ENCODE results near the gene AKR1E2. TPM values are rescaled to one million over a fixed set of nuclear protein-coding genes. Genes with fewer than 3 reads are reported as not detected.
A peak's percentile ranks its signal among the peaks of the same experiment; 100 is the strongest.

The AKR1E2 gene
- total RNA-seq, 2 experiments from 2014 or later: 7.1 to 7.3 TPM

DNA sequence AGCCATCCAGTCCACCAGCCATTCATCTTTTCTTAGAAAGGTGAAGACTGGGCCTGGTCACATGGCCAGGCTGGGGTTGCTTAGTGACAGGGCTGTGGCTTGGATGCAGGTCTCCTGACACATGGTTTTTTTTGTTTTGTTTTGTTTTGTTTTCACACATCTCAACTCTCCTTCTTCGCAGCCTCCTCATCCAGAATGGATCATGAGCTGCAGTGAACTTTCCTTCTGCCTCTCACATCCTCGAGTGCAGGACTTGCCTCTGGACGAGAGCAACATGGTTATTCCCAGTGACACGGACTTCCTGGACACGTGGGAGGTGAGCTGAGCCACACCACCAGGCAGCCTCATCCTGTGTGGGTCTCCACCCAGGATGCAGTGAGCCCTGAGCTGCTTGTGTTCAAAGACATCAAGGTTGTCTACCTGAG lies 9.5 kb downstream of the AKR1E2 start:
- H3K4me3 Mint-ChIP-seq: no peak overlapping the region
- peak overlapping the region; percentile 63 for H3K27ac Mint-ChIP-seq
- H3K27me3 Mint-ChIP-seq (ENCODE audit: low read depth): no peaks in the 10 kb centered on the region
- peaks cover 16% of the 10 kb centered on the region for H3K36me3 Mint-ChIP-seq (ENCODE audit: low read depth)
- H3K4me1 Mint-ChIP-seq (ENCODE audit: low read depth): peaks cover 41% of the 10 kb centered on the region
- peaks cover 2% of the 10 kb centered on the region for H3K9me3 Mint-ChIP-seq
- CTCF ChIA-PET: interaction anchor here (0.6 to 5.8 kb wide), 6 partner anchors 14 to 449 kb away, joined by 3 to 46 read pairs (median 4); no protein-coding TSS in a partner anchor
- intact Hi-C loops (cut with micrococcal nuclease): no loop called here
- peak; percentile 48 for DNase-seq

DNA sequence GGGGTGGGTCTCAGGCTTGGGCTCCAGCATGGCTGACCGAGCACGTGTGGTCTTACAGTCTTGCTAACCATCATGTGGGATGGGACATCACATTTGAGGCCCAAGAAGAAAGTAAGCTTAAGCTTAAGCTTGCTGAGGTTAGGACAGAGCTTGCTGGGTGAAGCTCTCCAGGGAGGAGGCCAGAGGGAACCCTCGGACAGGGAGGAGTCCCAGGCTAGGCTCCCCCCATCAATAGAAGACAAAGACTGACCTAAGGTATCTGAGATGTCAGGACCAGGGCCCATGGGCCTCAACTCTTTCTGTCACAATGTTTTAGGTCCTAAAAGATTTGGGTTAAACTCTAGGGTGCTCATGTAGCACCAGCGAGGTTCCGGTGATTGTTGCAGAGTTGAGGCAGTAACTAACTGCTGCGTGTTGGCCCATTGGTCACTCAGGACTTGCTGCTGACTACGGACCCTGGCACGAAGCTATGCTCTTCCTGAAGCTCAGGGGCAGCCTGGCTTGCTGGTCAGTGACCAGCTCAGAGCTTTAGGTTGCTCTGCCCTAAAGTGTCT lies 10.5 kb downstream of the AKR1E2 start:
- no peak for DNase-seq
- CTCF ChIA-PET: interaction anchor here (1.1 to 5.8 kb wide), 6 partner anchors 13 to 448 kb away, joined by 3 to 46 read pairs (median 6); no protein-coding TSS in a partner anchor
- Mint-ChIP-seq H3K27ac (no peak overlapping the region), H3K27me3 (ENCODE audit: low read depth) (no peaks in the 10 kb centered on the region), H3K4me1 (ENCODE audit: low read depth) (peaks cover 31% of the 10 kb centered on the region), H3K4me3 (no peak overlapping the region), H3K36me3 (ENCODE audit: low read depth) (peaks cover 11% of the 10 kb centered on the region), H3K9me3 (peaks cover 2% of the 10 kb centered on the region)
- intact Hi-C loops (cut with micrococcal nuclease): no loop called here

DNA sequence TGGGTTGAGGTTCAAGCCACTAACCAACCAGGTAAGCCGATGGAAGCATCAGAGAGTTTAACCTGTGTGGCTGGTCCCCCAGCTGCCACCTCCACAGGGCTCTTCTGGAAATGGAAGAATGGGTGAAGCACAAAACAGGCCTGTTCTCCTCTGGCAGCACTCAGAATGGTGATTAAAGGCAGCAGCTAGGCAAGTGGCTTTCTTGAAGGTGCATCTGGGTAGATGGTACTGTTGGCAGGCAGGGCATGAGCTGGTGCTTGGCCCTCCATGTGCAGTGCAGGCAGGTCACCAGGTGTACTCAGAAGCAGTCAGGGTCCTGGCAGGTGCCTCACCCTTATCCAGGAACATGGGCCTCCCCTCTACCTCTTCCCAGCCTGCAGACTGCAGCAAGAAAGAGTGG lies 11.5 kb downstream of the AKR1E2 start:
- no peaks in the 10 kb centered on the region for H3K27me3 Mint-ChIP-seq (ENCODE audit: low read depth)
- no peak for DNase-seq
- peaks cover 27% of the 10 kb centered on the region for H3K4me1 Mint-ChIP-seq (ENCODE audit: low read depth)
- no peak overlapping the region for H3K4me3 Mint-ChIP-seq
- H3K9me3 Mint-ChIP-seq: no peaks in the 10 kb centered on the region
- CTCF ChIA-PET: interaction anchor here (1.5 to 5.8 kb wide), 3 partner anchors 12 to 22 kb away, joined by 7 to 46 read pairs (median 14); no protein-coding TSS in a partner anchor
- no peak overlapping the region for H3K27ac Mint-ChIP-seq
- peaks cover 7% of the 10 kb centered on the region for H3K36me3 Mint-ChIP-seq (ENCODE audit: low read depth)
- intact Hi-C loops (cut with micrococcal nuclease): no loop called here

DNA sequence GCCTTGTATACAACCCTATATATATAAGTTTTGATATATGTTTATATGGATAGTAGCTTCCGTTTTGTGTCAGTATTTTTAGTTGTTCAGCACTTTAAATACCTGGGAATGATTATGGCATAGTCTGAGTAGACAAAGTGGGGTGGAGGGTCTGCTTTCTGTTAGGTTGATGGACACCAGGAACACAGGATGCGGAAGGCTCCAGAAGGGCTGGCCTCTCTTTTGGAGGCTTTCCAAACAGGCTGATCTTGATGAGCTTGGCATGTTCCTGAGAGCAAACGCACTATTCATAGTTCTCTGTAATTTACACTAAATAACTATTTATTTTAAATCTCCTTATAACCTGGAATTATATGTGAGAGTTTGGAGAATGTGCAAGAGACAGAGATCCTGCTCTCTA lies 12.7 kb downstream of the AKR1E2 start:
- CTCF ChIA-PET: interaction anchor here (0.9 to 5.8 kb wide), 3 partner anchors 10 to 602 kb away, joined by 3 to 46 read pairs (median 4); no protein-coding TSS in a partner anchor
- no peak overlapping the region for H3K27ac Mint-ChIP-seq
- no peak overlapping the region for H3K4me3 Mint-ChIP-seq
- H3K27me3 Mint-ChIP-seq (ENCODE audit: low read depth): no peaks in the 10 kb centered on the region
- H3K4me1 Mint-ChIP-seq (ENCODE audit: low read depth): peaks cover 27% of the 10 kb centered on the region
- DNase-seq: no peak
- intact Hi-C loops (cut with micrococcal nuclease): no loop called here
- H3K9me3 Mint-ChIP-seq: no peaks in the 10 kb centered on the region
- peaks cover 5% of the 10 kb centered on the region for H3K36me3 Mint-ChIP-seq (ENCODE audit: low read depth)

DNA sequence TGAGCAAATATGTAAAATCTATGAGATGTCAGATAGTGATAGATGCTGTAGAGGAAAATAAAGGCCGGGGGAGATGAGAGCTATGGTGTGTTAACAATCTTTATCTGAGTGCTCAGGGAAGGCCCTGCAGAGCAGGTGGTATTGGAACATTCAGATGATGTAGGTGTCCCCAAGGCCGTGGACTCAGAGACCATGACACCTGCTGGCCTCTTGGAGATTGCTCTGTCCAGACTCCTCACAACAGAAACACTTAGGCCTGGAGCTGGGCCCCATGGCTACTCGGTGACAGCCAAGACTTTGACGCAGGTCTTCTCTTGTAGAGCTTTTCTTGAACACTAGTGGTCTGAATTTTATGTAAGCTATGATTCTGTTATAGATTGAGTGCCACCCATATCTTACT lies 13.3 kb downstream of the AKR1E2 start:
- peaks cover 27% of the 10 kb centered on the region for H3K4me1 Mint-ChIP-seq (ENCODE audit: low read depth)
- CTCF ChIA-PET: interaction anchor here (2.1 to 5.8 kb wide), 2 partner anchors 10 to 24 kb away, joined by 13 to 46 read pairs; no protein-coding TSS in a partner anchor
- intact Hi-C loops (cut with micrococcal nuclease): no loop called here
- H3K27me3 Mint-ChIP-seq (ENCODE audit: low read depth): no peaks in the 10 kb centered on the region
- DNase-seq: no peak
- H3K4me3 Mint-ChIP-seq: no peak overlapping the region
- no peaks in the 10 kb centered on the region for H3K9me3 Mint-ChIP-seq
- H3K36me3 Mint-ChIP-seq (ENCODE audit: low read depth): peaks cover 10% of the 10 kb centered on the region
- no peak overlapping the region for H3K27ac Mint-ChIP-seq

DNA sequence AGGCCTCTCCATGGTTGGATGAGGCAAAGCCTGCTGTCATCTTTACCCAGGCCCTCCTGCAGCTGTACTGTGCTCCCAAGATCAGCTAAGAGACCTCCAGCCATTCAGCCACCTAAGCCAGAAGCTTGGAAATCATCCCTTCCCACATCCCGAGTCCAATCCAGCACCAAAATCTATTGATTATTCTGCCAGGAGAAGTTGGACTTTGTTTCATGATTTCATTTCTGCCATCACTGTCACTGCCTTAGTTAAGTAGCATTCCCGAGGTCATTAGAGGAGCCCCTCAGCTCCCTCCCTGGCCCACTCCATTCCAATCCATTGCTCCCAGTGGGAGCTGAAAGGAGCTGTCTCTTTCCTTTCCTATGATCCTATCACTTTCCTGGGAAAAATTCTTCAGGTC lies 14.1 kb downstream of the AKR1E2 start:
- intact Hi-C loops (cut with micrococcal nuclease): no loop called here
- no peaks in the 10 kb centered on the region for H3K9me3 Mint-ChIP-seq
- H3K4me1 Mint-ChIP-seq (ENCODE audit: low read depth): peaks cover 20% of the 10 kb centered on the region
- H3K27me3 Mint-ChIP-seq (ENCODE audit: low read depth): no peaks in the 10 kb centered on the region
- peaks cover 10% of the 10 kb centered on the region for H3K36me3 Mint-ChIP-seq (ENCODE audit: low read depth)
- H3K27ac Mint-ChIP-seq: no peak overlapping the region
- no peak for DNase-seq
- no peak overlapping the region for H3K4me3 Mint-ChIP-seq
- CTCF ChIA-PET: interaction anchor here (0.6 to 5.8 kb wide), 3 partner anchors 9 to 584 kb away, joined by 3 to 46 read pairs (median 13); no protein-coding TSS in a partner anchor

DNA sequence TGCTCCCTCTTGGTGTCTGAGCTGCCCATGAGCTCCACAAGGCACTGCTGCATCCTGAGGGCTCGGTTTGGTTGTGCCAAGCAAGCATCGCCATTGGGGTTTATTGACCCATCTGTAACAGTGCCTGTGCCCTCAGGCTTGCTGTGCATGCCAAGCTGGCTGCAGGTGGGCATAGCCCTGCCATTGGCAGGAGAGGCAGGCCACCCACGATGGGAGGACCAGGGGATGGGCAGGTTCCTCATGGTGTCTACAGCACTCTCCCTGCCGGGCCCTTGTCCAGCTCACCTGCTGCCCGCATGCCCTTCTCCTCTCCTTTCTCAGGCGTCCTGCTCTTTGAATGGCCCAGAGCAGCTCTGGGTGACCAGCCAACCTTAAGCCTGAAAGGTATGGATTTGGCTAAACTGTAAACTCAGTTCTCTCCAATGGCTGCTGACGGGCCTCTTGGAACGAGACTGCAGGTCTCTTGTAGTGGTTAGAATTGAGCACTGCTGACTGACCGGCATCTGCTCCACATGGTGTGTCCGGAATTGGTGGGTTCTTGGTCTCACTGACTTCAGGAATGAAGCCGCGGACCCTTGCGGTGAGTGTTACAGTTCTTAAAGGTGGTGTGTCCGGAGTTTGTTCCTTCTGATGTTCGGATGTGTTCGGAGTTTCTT lies 17.6 kb downstream of the AKR1E2 start:
- Mint-ChIP-seq H3K4me3 (no peak overlapping the region), H3K4me1 (ENCODE audit: low read depth) (no peaks in the 10 kb centered on the region), H3K9me3 (no peaks in the 10 kb centered on the region), H3K36me3 (ENCODE audit: low read depth) (peaks cover 4% of the 10 kb centered on the region), H3K27me3 (ENCODE audit: low read depth) (no peaks in the 10 kb centered on the region), H3K27ac (no peak overlapping the region)
- intact Hi-C loops (cut with micrococcal nuclease): no loop called here
- CTCF ChIA-PET: interaction anchor here (1.3 kb wide), 1 partner anchor 9 kb away, joined by 4 read pairs; no protein-coding TSS in a partner anchor
- no peak for DNase-seq

DNA sequence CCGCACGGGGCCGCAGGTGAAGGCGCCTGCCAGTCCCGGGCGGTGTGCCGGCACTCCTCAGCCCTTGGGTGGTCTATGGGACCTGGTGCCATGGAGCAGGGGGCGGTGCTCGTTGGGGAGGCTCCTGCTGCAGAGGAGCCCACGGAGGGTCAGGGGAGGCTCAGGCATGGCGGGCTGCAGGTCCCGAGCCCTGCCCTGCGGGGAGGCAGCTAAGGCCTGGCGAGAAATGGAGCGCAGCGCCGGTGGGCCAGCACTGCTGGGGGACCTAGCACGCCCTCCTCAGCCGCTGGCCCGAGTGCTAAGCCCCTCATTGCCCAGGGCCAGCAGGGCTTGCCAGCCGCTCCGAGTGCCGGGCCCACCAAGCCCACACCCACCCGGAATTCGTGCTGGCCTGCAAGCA lies 18.9 kb downstream of the AKR1E2 start:
- no peak overlapping the region for H3K27ac Mint-ChIP-seq
- H3K4me3 Mint-ChIP-seq: no peak overlapping the region
- H3K27me3 Mint-ChIP-seq (ENCODE audit: low read depth): no peaks in the 10 kb centered on the region
- DNase-seq: no peak
- H3K9me3 Mint-ChIP-seq: no peaks in the 10 kb centered on the region
- peaks cover 4% of the 10 kb centered on the region for H3K36me3 Mint-ChIP-seq (ENCODE audit: low read depth)
- CTCF ChIA-PET: no interaction called here
- intact Hi-C loops (cut with micrococcal nuclease): loop anchor here (5.0 kb wide), 1 partner anchor 602 kb away; no protein-coding TSS in a partner anchor
- peaks cover 6% of the 10 kb centered on the region for H3K4me1 Mint-ChIP-seq (ENCODE audit: low read depth)

DNA sequence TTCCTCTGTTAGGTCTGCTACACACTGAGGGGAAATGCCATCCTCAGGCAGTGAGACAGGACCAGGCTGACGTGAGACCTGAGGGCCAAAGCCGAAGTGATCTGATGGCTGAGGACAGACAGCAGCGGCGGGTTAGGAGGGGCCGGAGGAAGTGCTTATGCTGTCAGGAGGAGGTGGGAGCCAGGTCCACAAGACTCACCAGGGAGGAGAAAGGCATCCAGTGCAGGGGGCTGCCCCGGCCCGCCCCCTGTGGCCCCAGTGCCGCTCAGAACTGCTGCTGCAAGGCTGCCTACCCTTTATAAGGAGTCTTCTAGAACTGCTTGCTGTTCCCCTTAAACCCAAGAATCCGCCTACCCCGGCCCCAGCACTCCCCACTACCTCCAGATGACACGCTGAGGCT lies 19.8 kb downstream of the AKR1E2 start:
- intact Hi-C loops (cut with micrococcal nuclease): loop anchor here (5.0 kb wide), 1 partner anchor 602 kb away; no protein-coding TSS in a partner anchor
- no peak overlapping the region for H3K27ac Mint-ChIP-seq
- peaks cover 4% of the 10 kb centered on the region for H3K36me3 Mint-ChIP-seq (ENCODE audit: low read depth)
- H3K4me1 Mint-ChIP-seq (ENCODE audit: low read depth): peaks cover 6% of the 10 kb centered on the region
- DNase-seq: no peak
- H3K4me3 Mint-ChIP-seq: no peak overlapping the region
- CTCF ChIA-PET: no interaction called here
- no peaks in the 10 kb centered on the region for H3K27me3 Mint-ChIP-seq (ENCODE audit: low read depth)
- no peaks in the 10 kb centered on the region for H3K9me3 Mint-ChIP-seq

DNA sequence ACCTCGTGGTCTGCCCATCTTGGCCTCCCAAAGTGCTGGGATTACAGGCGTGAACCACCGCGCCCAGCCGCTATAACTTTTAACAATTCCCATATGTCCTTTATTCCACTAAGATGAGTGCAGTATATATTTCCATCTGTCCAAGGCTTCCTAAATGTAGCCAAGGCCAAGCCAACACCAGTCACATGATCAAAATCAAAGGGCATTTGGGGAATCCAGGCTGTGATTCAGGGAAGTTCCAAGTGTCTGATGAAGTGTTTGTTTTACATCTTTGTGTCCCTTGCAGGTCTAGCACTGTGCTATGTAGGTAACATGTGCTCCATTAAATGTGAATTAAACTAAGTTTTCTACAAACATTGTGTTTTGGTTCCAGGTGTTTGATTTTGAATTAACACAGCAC lies 20.8 kb downstream of the AKR1E2 start:
- H3K27me3 Mint-ChIP-seq (ENCODE audit: low read depth): no peaks in the 10 kb centered on the region
- H3K36me3 Mint-ChIP-seq (ENCODE audit: low read depth): peaks cover 4% of the 10 kb centered on the region
- intact Hi-C loops (cut with micrococcal nuclease): loop anchor here (5.0 kb wide), 1 partner anchor 601 kb away; no protein-coding TSS in a partner anchor
- no peak overlapping the region for H3K4me3 Mint-ChIP-seq
- CTCF ChIA-PET: interaction anchor here (5.1 kb wide), 1 partner anchor 9 kb away, joined by 46 read pairs; no protein-coding TSS in a partner anchor
- no peaks in the 10 kb centered on the region for H3K9me3 Mint-ChIP-seq
- no peak for DNase-seq
- no peak overlapping the region for H3K27ac Mint-ChIP-seq
- peaks cover 6% of the 10 kb centered on the region for H3K4me1 Mint-ChIP-seq (ENCODE audit: low read depth)

DNA sequence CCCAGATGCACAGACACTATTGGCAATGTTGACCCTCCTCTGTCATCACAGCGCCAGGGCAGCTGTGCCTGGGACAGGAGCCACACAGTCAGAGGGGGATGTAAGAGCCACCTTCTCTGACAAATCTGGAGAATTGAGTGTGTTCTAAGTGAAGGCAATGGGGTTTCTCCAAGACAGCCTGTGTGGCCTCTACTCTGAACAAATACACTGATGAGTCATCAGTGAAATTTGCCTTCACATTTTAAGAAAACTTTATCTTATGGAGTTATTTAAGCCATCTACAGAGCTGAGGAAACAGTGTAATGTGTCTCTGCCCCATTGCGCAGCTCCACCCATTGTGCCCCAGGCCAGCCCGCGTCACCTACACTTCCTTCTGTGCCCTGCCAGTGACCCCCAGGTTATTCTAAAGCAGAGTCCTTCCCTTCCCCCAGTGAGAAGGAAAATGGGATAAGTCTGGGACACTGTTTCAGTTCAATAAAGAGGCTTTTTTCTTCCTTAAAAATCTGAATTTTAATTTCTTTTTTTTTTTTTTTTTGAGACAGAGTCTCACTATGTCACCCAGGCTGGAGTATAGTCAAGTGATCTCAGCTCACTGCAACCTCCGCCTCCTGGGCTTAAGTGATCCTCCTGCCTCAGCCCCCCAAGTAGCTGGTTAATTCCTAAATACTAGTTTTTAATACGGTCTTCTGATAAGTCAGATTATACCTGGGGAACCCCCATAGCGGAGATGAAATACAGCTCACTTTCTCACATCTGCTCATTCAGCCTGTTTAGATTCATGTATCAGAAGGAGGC lies 21.8 kb downstream of the AKR1E2 start:
- DNase-seq: no peak
- no peak overlapping the region for H3K4me3 Mint-ChIP-seq
- peaks cover 6% of the 10 kb centered on the region for H3K4me1 Mint-ChIP-seq (ENCODE audit: low read depth)
- no peaks in the 10 kb centered on the region for H3K9me3 Mint-ChIP-seq
- no peak overlapping the region for H3K27ac Mint-ChIP-seq
- intact Hi-C loops (cut with micrococcal nuclease): loop anchor here (5.0 kb wide), 1 partner anchor 600 kb away; no protein-coding TSS in a partner anchor
- CTCF ChIA-PET: interaction anchor here (0.6 to 5.2 kb wide), 9 partner anchors 10 to 775 kb away, joined by 3 to 50 read pairs (median 9); no protein-coding TSS in a partner anchor
- no peaks in the 10 kb centered on the region for H3K27me3 Mint-ChIP-seq (ENCODE audit: low read depth)
- peaks cover 4% of the 10 kb centered on the region for H3K36me3 Mint-ChIP-seq (ENCODE audit: low read depth)
